SK-N-SH (cell line): ENCODE measurements around the gene GALNT4. TPM values are rescaled to one million over a fixed set of nuclear protein-coding genes. Genes with fewer than 3 reads are reported as not detected.
A peak's percentile ranks its signal among the peaks of the same experiment; 100 is the strongest.

ENCODE experiments used
- CTCF ChIA-PET: fragments of 300-600, 350-600 bp; formaldehyde crosslinking; extraction: SDS; loops from one replicate; lab custom pipeline; 2021; lab: Yijun Ruan, JAX
- POLR2A ChIA-PET: fragments of 350-600 bp; sonication (Branson Sonifier 250); formaldehyde crosslinking; extraction: SDS; loops from one replicate; lab custom pipeline; 2020; ENCODE audit warnings: antibody characterized with exemption, inconsistent platforms; lab: Yijun Ruan, JAX
- DNase-seq: peaks from one replicate; pipeline ENCODE4 v3.0.0; 2012
- H2AFZ ChIP-seq: fragments of 200-600 bp; sonication (generic); 2 replicates; pipeline ENCODE4 v1.8.1; 2016; ENCODE audit warnings: antibody characterized with exemption, mild to moderate bottlenecking, low read depth
- H3F3A ChIP-seq: fragments of 200-600 bp; sonication (generic); replicated peaks from 2 replicates; pipeline ENCODE3; 2016; ENCODE audit warnings: antibody characterized with exemption, mild to moderate bottlenecking; ENCODE audit not compliant: insufficient read depth
- H3K27ac ChIP-seq, 2 experiments: fragments of 200-500 bp in 1 of 2; fragments of 200-600 bp in 1 of 2; sonication (Bioruptor generic) in 1 of 2; sonication (generic), shearing (Covaris generic) in 1 of 2; 2 replicates each; pipeline versions ENCODE4 v1.5.1 to v1.6.1; 2014 to 2016; ENCODE audit warnings: low read depth in 2 of 2, inconsistent platforms in 1 of 2, low read length in 1 of 2, mild to moderate bottlenecking in 1 of 2, mixed read lengths in 1 of 2
- H3K27me3 ChIP-seq: fragments of 200-600 bp; sonication (generic), shearing (Covaris generic); 2 replicates; pipeline ENCODE4 v1.6.1; 2016; ENCODE audit warnings: mixed run types; ENCODE audit not compliant: insufficient read depth
- H3K36me3 ChIP-seq, 2 experiments: fragments of 200-500 bp in 1 of 2; fragments of 200-600 bp in 1 of 2; sonication (Bioruptor generic) in 1 of 2; sonication (generic) in 1 of 2; replicated peaks in 1 of 2; 2 replicates each; pipeline versions ENCODE3 to v1.5.1; 2014 to 2016; ENCODE audit warnings: low read length in 1 of 2, mild to moderate bottlenecking in 1 of 2; ENCODE audit not compliant: insufficient read depth in 2 of 2, control insufficient read depth in 1 of 2
- H3K4me1 ChIP-seq, 2 experiments: fragments of 200-500 bp in 1 of 2; fragments of 200-600 bp in 1 of 2; sonication (Bioruptor generic) in 1 of 2; sonication (generic), shearing (Covaris generic) in 1 of 2; 2 replicates each; pipeline versions ENCODE4 v1.5.1 to v1.6.1; 2014 to 2016; ENCODE audit warnings: low read depth in 1 of 2, low read length in 1 of 2, mixed run types in 1 of 2; ENCODE audit not compliant: insufficient read depth in 2 of 2, control insufficient read depth in 1 of 2
- H3K4me2 ChIP-seq: fragments of 200-600 bp; sonication (generic), shearing (Covaris generic); 2 replicates; pipeline ENCODE4 v1.6.1; 2017; ENCODE audit warnings: mixed run types
- H3K4me3 ChIP-seq, 2 experiments: fragments of 200-500 bp in 1 of 2; fragments of 200-600 bp in 1 of 2; sonication (Bioruptor generic) in 1 of 2; sonication (generic), shearing (Covaris generic) in 1 of 2; 2 replicates each; pipeline versions ENCODE4 v1.5.1 to v1.8.1; 2014 to 2016; ENCODE audit warnings: low read depth in 2 of 2, inconsistent platforms in 1 of 2, low read length in 1 of 2, mild to moderate bottlenecking in 1 of 2, mixed read lengths in 1 of 2, moderate library complexity in 1 of 2
- H3K79me2 ChIP-seq: fragments of 200-600 bp; sonication (generic); 2 replicates; pipeline ENCODE4 v1.8.1; 2017; ENCODE audit warnings: mild to moderate bottlenecking; ENCODE audit not compliant: insufficient read depth
- H3K9ac ChIP-seq: fragments of 200-600 bp; sonication (generic); 2 replicates; pipeline ENCODE4 v1.6.1; 2017; ENCODE audit warnings: mixed run types
- H3K9me2 ChIP-seq: fragments of 200-600 bp; sonication (generic); 2 replicates; pipeline ENCODE4 v1.6.1; 2017; ENCODE audit warnings: mixed run types
- H3K9me3 ChIP-seq: fragments of 200-600 bp; sonication (generic); 2 replicates; pipeline ENCODE4 v1.6.1; 2017; ENCODE audit warnings: mixed run types, mild to moderate bottlenecking, moderate library complexity
- H4K20me1 ChIP-seq: fragments of 200-600 bp; sonication (generic); 2 replicates; pipeline ENCODE4 v1.6.1; 2017; ENCODE audit warnings: mild to moderate bottlenecking, mixed run types; ENCODE audit not compliant: insufficient read depth
- CHD2 ChIP-seq: fragments of 150-350 bp; IDR thresholded peaks from 2 replicates; pipeline ENCODE4 v1.6.1; 2018; ENCODE audit warnings: low read length; ENCODE audit not compliant: partially characterized antibody
- CTCF ChIP-seq: fragments of 200-600 bp; sonication (generic); IDR thresholded peaks from 2 replicates; pipeline ENCODE4 v1.6.1; 2017; ENCODE audit warnings: antibody characterized with exemption, mild to moderate bottlenecking, moderate library complexity
- EZH2phosphoT487 ChIP-seq: fragments of 200-600 bp; sonication (generic); IDR thresholded peaks from 2 replicates; pipeline ENCODE4 v1.6.1; 2017; ENCODE audit warnings: low read depth, mixed run types, mild to moderate bottlenecking, antibody characterized with exemption, moderate library complexity, borderline replicate concordance
- FOSL2 ChIP-seq: IDR thresholded peaks from 2 replicates; pipeline ENCODE4 v1.4.0; 2012; ENCODE audit warnings: low read depth, mild to moderate bottlenecking, moderate library complexity, borderline replicate concordance
- FOXJ3 ChIP-seq: sonication (generic); formaldehyde crosslinking; IDR thresholded peaks from 2 replicates; pipeline ENCODE4 v1.5.1; 2020; ENCODE audit warnings: mild to moderate bottlenecking, missing genetic modification reagents
- FOXM1 ChIP-seq: IDR thresholded peaks from 2 replicates; pipeline ENCODE4 v1.4.0; 2012; ENCODE audit warnings: low read depth, mild to moderate bottlenecking
- MEF2A ChIP-seq: IDR thresholded peaks from 2 replicates; pipeline ENCODE4 v1.4.0; 2012; ENCODE audit warnings: low read depth, borderline replicate concordance
- MXI1 ChIP-seq: IDR thresholded peaks from 2 replicates; pipeline ENCODE4 v1.6.1; 2012; ENCODE audit warnings: mild to moderate bottlenecking, low read depth, low read length, improper control_type of control experiment
- POLR2AphosphoS5 ChIP-seq: IDR thresholded peaks from 2 replicates; pipeline ENCODE4 v1.6.1; 2012; ENCODE audit warnings: low read depth, low read length
- RFX5 ChIP-seq: IDR thresholded peaks from 2 replicates; pipeline ENCODE4 v1.6.1; 2012; ENCODE audit warnings: mild to moderate bottlenecking, improper control_type of control experiment, low read length
- SIN3A ChIP-seq: IDR thresholded peaks from 2 replicates; pipeline ENCODE4 v1.6.1; 2012; ENCODE audit warnings: low read depth, mild to moderate bottlenecking, low read length, moderate library complexity, borderline replicate concordance
- SMC3 ChIP-seq: IDR thresholded peaks from 2 replicates; pipeline ENCODE4 v1.6.1; 2012; ENCODE audit warnings: low read depth, low read length, improper control_type of control experiment
- TCF12 ChIP-seq: IDR thresholded peaks from 2 replicates; pipeline ENCODE4 v1.4.0; 2012
- TEAD4 ChIP-seq: IDR thresholded peaks from 2 replicates; pipeline ENCODE4 v1.4.0; 2012; ENCODE audit warnings: mild to moderate bottlenecking, borderline replicate concordance; ENCODE audit not compliant: insufficient read depth
- USF2 ChIP-seq: fragments of 150-350 bp; IDR thresholded peaks from 2 replicates; pipeline ENCODE4 v1.6.1; 2017; ENCODE audit warnings: antibody characterized with exemption, low read length, low read depth, borderline replicate concordance
- WGBS: methylation state at CpG from one replicate; pipeline ENCODE4 v1.1.6; 2017; ENCODE audit warnings: low lambda C conversion rate; 5-methylcytosine and 5-hydroxymethylcytosine counted together
- polyA plus RNA-seq, 3 experiments: library from polyadenylated mRNA; depleted of rRNA; stranded (reverse); fragments of >200 nt; gene quantifications; 2 replicates each; pipeline ENCODE4 v1.2.3, GENCODE V29; 2012
- TF ChIP-seq, protein P1 (sequence below): IDR thresholded peaks from 2 replicates; pipeline ENCODE4 v1.4.0; 2012; ENCODE audit warnings: low read depth
- TF ChIP-seq, protein P2 (sequence below): IDR thresholded peaks from 2 replicates; pipeline ENCODE4 v1.6.1; 2012; ENCODE audit warnings: mild to moderate bottlenecking, low read depth, low read length, moderate library complexity
- TF ChIP-seq, protein P3 (sequence below): IDR thresholded peaks from 2 replicates; pipeline ENCODE4 v1.4.0; 2012; ENCODE audit warnings: low read depth, borderline replicate concordance

GALNT4 gene
- polyA plus RNA-seq, 1 of the 3 experiments (the other 2 are of a cell fraction), result 1.1 TPM

DNA sequence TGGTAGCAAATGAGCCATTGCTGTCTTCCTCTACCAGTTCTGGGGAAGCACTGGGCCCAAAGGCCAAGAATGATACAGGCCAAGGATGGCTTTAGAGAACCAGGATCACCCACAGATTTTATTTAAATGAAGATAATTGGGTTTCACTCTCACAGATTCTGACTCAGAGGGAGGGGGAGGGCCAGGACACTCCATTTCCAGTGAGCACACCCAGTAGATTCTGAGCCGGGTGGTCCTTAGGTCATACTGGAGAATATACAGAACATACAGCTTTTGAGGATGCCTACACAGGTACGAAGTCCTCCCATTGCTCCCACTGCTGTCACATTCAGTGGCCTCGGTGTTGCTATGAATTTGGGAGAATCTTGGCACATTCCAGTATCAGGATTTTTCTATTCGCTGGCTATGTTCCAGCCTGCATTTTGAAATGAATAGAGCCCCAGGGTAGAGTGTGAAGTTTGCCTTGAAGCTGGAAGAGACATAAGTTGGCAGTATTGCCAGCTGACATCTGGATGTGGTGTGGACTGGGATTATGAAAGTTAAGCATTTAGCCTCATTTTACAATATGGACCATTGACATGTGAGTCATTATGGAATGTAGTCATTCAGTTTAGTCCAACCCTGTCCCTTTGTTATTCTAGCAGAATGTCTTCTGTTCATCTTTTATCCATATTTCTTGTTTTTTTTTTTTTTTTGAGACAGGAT, 47.0 kb upstream of the GALNT4 start:
- no peak for DNase-seq
- 87% methylated on average over 3 of the region's 4 CpGs for WGBS
- no peaks in the 10 kb centered on the region for H4K20me1 ChIP-seq
- no peaks in the 10 kb centered on the region for H3K9me3 ChIP-seq
- H3K4me1 ChIP-seq, result peaks cover 7 to 14% of the 10 kb centered on the region in 2 experiments; a peak in 3 of 4 replicates
- H3K4me2 ChIP-seq, result no peak overlapping the region
- no peaks in the 10 kb centered on the region for H3K27me3 ChIP-seq
- H3K4me3 ChIP-seq, result no peak overlapping the region
- H3K36me3 ChIP-seq, result no peaks in the 10 kb centered on the region
- H3K9me2 ChIP-seq, result no peaks in the 10 kb centered on the region
- CTCF ChIA-PET, result no interaction called here
- H3K79me2 ChIP-seq, result no peaks in the 10 kb centered on the region
- no peak overlapping the region for H3K27ac ChIP-seq
- peaks cover 10% of the 10 kb centered on the region for H3F3A ChIP-seq
- H3K9ac ChIP-seq, result no peak overlapping the region
- TF ChIP-seq, protein P1, sequence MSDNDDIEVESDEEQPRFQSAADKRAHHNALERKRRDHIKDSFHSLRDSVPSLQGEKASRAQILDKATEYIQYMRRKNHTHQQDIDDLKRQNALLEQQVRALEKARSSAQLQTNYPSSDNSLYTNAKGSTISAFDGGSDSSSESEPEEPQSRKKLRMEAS, result 0 out of 2 replicates have a peak, but pooled peaks have one; percentile 20
- peak; percentile 29; the same call in 1 of the 2 replicates for TF ChIP-seq TCF12
- no peak for TF ChIP-seq FOSL2
- TF ChIP-seq, all 33 proteins: peak for 2
- H2AFZ ChIP-seq, result no peak overlapping the region
- POLR2A ChIA-PET, result interaction anchor here (0.8 kb wide), 1 partner anchor 97 kb away, joined by 3 read pairs; no protein-coding TSS in a partner anchor

GRCh38 chr12:89568484-89568883, 43.9 kb upstream of the GALNT4 start:
- no peak for DNase-seq
- Histone ChIP-seq H3K4me1 (no peaks in the 10 kb centered on the region), H2AFZ (no peak overlapping the region), H3K36me3 (no peaks in the 10 kb centered on the region), H3K27ac (no peak overlapping the region), H3F3A (no peaks in the 10 kb centered on the region), H3K9me3 (no peaks in the 10 kb centered on the region), H4K20me1 (no peaks in the 10 kb centered on the region), H3K79me2 (no peaks in the 10 kb centered on the region), H3K4me3 (no peak overlapping the region), H3K9me2 (no peaks in the 10 kb centered on the region), H3K27me3 (no peaks in the 10 kb centered on the region), H3K9ac (no peak overlapping the region), H3K4me2 (no peak overlapping the region)
- CTCF ChIA-PET, result no interaction called here
- POLR2A ChIA-PET, result no interaction called here
- WGBS, result 99% methylated on average over 5 of the region's 5 CpGs
- TF ChIP-seq CHD2 (no peak), FOXJ3 (CRISPR knock-in tag) (no peak), USF2 (no peak), TEAD4 (no peak), EZH2phosphoT487 (no peak), FOSL2 (no peak), TCF12 (no peak), MEF2A (no peak), MXI1 (no peak), RFX5 (no peak), SMC3 (no peak), FOXM1 (no peak), CTCF (no peak), POLR2AphosphoS5 (no peak), SIN3A (no peak)
- TF ChIP-seq, protein P2, sequence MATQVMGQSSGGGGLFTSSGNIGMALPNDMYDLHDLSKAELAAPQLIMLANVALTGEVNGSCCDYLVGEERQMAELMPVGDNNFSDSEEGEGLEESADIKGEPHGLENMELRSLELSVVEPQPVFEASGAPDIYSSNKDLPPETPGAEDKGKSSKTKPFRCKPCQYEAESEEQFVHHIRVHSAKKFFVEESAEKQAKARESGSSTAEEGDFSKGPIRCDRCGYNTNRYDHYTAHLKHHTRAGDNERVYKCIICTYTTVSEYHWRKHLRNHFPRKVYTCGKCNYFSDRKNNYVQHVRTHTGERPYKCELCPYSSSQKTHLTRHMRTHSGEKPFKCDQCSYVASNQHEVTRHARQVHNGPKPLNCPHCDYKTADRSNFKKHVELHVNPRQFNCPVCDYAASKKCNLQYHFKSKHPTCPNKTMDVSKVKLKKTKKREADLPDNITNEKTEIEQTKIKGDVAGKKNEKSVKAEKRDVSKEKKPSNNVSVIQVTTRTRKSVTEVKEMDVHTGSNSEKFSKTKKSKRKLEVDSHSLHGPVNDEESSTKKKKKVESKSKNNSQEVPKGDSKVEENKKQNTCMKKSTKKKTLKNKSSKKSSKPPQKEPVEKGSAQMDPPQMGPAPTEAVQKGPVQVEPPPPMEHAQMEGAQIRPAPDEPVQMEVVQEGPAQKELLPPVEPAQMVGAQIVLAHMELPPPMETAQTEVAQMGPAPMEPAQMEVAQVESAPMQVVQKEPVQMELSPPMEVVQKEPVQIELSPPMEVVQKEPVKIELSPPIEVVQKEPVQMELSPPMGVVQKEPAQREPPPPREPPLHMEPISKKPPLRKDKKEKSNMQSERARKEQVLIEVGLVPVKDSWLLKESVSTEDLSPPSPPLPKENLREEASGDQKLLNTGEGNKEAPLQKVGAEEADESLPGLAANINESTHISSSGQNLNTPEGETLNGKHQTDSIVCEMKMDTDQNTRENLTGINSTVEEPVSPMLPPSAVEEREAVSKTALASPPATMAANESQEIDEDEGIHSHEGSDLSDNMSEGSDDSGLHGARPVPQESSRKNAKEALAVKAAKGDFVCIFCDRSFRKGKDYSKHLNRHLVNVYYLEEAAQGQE, result no peak
- TF ChIP-seq, protein P3, sequence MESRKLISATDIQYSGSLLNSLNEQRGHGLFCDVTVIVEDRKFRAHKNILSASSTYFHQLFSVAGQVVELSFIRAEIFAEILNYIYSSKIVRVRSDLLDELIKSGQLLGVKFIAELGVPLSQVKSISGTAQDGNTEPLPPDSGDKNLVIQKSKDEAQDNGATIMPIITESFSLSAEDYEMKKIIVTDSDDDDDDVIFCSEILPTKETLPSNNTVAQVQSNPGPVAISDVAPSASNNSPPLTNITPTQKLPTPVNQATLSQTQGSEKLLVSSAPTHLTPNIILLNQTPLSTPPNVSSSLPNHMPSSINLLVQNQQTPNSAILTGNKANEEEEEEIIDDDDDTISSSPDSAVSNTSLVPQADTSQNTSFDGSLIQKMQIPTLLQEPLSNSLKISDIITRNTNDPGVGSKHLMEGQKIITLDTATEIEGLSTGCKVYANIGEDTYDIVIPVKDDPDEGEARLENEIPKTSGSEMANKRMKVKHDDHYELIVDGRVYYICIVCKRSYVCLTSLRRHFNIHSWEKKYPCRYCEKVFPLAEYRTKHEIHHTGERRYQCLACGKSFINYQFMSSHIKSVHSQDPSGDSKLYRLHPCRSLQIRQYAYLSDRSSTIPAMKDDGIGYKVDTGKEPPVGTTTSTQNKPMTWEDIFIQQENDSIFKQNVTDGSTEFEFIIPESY, result no peak
